ENCODE results near the gene RP9.
"Not testable (repeated sequence)": the region's sequence is repeated elsewhere in the genome, so short reads cannot be mapped to it uniquely, and the experiment has no call there.

RP9 gene

GRCh38 chr7:33100770-33101169 lies 8.4 kb downstream of the RP9 start:
- DNase-seq, result no peak

GRCh38 chr7:33099154-33099940 lies 9.9 kb downstream of the RP9 start:
- no peak for DNase-seq

DNA sequence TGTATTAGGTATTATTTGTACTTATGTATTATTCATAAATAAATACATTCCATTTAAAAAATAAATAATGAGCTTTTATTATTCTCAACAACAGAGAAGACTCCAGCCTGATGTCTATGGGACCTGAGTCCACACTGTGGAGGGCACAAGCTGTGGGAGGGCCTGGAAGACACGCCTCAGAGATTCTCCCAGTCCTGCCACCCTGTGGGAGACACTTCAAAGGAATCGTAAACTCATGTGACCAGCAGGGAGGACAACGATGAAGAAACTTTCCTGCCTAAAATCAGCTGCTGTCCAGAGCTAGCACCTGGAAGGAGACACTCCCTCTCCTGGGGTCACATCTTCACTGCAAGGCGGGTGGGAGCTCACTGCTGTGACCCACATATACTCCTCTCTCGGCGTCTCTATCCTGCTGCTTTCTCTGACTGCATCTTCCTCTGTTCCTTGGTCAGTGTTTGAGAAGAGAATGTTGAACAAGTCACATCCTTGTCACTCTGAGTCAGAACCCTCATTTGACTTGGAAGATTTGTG lies 14.4 kb downstream of the RP9 start:
- not testable (repeated sequence) for DNase-seq

DNA sequence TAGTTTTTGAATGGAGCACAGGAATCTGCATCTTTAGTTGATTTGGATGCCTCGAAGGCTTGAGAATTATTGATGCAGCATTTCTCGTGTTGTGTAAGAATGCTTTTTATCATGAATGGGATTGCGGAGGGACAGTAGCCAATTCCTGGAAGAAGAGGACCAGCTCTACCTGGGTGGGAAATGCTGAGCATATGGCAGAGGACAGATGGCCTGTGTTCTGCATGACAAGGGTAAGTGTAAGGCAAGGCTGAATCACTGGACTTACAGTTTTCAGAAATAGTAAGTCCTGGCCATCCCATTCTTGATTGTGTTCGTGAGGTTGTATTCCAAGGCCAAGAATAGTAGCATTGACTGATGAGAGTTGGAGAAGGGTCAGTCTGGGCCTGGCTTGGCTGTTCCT lies 15.9 kb downstream of the RP9 start:
- DNase-seq, result no peak

GRCh38 chr7:33091641-33092191 lies 17.5 kb downstream of the RP9 start:
- no peak for DNase-seq

DNA sequence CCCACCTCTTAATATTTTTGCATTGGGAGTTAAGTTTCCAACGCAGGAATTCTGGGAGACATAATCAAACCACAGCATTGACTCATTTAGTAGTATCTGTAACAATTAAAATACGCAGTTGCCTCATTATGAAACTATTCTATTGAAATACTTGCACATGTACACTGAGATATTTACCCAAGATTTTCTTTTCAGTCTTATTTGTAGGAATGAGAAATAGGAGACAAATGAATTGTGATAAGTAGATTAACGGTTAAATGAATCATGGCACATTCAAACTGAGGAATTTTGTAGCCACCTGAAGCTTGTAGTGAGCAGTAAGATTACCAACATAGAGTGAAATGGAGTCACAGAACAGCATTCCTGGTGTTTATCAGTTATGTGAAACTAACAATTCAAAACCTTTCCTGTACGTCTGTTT lies 18.1 kb downstream of the RP9 start:
- no peak for DNase-seq

- no peak for DNase-seq
These were observed 20.1 kb downstream of the RP9 start for GRCh38 chr7:33089142-33089541.

DNA sequence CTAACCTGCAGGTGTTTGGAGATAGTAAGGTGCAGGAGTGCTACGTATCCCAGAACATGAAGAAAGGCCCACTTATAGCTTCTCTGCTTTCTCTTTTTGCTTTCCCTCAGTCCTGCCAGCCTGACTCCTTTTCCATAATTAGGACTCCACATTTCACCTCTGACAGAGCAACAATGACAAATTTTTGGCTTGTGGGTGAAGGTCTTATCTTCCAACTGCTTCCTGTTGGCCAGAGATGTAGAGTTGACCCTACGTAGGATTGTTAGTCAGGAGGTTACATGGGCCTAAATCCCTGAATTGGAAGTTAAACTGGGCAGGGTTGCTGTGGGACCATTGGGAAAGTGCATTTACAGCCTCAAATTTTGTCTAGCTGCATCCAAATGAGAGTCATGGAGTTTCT lies 21.3 kb downstream of the RP9 start:
- DNase-seq, result no peak

DNA sequence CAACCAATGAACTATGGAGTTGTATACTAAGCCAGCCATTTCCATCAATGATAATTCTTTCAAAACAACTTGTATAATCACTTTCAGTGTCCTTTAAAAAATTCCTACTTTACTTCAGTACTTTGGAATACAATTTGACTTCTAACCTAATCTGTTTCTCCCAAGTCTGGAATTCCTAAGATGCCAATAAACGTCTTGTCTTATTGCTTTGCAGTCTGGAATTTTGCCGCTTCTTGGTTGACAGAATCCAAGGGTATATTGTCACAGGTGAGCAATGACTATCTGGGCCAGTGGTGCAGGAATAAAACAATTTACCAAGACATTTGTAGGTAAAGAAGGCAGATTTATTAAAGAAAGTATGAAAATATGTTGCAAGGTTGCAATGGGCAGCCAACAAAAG lies 21.8 kb downstream of the RP9 start:
- DNase-seq, result no peak

GRCh38 chr7:33079763-33080690 lies 29.2 kb downstream of the RP9 start:
- no peak for DNase-seq

DNA sequence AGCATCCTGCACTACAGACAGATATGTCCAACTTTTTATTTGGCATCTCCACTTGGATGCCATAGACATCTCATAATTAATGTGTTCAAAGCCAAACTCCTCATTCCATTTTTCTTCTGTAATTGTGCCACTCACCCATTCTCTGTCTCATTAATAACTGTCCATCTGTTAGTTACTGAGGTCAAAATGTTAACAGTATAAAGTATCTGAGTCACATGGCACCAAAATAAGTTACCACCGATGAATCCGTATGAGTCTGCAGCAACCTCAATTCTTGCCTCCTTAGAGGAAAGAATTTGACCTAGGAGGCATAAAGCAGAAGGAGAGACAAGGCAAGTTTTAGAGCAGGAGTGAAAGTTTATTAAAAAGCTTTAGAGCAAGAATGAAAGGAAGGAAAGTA lies 30.1 kb downstream of the RP9 start:
- no peak for DNase-seq

DNA sequence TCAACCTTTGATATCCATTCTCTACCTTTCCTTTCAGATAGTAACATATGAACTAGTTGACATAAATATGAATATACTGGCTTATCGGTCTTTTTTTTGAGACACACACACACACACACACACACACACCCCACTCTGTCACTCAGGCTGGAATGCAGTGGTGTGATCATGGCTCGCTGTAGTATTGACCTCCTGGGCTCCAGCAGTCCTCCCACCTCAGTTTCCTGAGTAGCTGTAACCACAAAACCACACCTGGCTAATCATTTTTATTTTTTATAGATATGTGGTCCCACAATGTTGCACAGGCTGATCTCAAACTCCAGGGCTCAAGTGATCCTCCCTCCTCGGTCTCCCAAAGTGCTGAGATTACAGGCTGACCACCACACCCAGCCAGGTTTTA lies 32.5 kb downstream of the RP9 start:
- DNase-seq, result no peak

GRCh38 chr7:33075818-33076518 lies 33.2 kb downstream of the RP9 start:
- no peak for DNase-seq

- no peak for DNase-seq
These were observed 36.0 kb downstream of the RP9 start for GRCh38 chr7:33073243-33073642.

DNA sequence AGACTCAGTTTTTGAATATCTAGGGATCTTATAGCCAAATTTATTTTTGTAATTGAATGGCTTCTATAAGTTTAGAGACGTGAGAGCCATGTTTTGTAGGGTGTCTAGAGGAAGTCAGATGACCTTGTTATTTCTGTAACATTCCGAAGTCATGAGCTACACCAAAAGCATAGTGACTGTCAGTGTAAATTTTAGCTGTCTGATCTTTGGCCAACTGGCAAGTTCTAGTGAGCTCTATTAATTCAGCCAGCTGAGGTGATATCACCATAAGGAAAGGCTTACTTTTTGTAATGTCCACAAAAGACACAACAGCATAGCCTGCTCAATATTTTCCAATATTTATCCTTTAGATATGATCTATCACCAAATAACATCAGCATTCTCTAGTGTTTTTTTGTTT lies 36.7 kb downstream of the RP9 start:
- DNase-seq, result no peak

DNA sequence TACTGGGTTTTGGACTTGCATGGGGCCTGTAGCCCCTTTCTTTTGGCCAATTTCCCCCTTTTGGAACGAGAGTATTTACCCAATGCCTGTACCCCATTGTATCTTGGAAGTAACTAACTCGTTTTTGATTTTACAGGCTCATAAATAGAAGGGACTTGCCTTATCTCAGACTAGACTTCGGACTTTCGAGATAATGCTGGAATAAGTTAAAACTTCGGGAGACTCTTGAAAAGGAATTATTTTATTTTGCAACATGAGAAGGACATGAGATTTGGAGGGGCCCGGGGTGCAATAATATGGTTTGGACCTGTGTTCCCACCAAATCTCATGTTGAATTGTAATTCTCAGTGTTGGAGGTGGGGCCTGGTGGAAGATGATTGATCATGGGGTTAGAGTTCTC lies 38.4 kb downstream of the RP9 start:
- no peak for DNase-seq

DNA sequence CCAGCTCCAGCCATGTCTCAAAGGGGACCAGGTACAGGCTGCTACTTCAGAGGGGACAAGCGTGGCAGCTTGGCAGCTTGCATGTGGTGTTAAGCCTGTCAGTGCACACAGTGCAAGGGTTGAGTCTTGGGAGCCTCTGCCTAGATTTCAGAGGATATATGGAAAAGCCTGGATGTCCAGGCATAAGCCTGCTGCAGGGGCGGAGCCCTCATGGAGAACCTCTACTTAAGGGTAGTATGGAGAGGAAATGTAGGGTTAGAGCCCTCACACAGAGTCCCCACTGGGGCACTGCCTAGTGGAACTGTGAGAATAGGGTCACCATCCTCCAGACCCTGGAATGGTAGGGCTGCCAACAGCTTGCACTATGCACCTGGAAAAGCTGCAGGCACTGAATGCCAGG lies 38.9 kb downstream of the RP9 start:
- no peak for DNase-seq

GRCh38 chr7:33067921-33068320 lies 41.3 kb downstream of the RP9 start:
- no peak for DNase-seq

DNA sequence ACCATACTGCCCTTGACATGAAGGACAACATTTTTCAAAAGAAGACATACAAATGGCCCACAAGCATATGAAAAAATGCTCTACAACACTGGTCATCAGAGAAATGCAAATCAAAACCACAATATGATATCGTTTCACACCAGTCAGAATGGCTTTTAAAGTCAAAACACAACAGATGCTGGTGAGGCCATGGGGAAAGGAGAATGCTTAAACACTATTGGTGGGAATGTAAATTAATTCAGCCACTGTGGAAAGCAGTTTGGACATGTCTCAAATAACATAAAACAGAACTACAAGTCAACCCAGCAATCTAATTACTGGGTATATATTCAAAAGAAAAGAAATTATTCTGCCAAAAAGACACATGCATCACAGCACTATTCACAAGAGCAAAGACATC lies 42.4 kb downstream of the RP9 start:
- DNase-seq, result no peak

DNA sequence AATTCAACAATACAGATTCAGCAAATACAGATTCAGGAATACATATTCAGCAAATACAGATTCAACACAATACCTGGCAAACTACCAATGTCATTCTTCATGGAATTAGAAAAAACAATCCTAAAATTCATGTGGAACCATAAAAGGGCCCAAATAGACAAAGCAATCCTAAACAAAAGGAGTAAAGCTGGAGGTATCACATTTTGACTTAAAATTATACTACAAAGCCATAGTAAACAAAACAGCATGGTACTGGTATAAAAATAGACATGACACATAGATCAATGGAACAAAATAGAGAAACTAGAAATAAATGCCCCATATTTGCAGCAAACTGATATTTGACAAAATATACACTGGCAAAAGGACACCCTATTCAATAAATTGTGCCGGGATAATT lies 43.2 kb downstream of the RP9 start:
- no peak for DNase-seq

DNA sequence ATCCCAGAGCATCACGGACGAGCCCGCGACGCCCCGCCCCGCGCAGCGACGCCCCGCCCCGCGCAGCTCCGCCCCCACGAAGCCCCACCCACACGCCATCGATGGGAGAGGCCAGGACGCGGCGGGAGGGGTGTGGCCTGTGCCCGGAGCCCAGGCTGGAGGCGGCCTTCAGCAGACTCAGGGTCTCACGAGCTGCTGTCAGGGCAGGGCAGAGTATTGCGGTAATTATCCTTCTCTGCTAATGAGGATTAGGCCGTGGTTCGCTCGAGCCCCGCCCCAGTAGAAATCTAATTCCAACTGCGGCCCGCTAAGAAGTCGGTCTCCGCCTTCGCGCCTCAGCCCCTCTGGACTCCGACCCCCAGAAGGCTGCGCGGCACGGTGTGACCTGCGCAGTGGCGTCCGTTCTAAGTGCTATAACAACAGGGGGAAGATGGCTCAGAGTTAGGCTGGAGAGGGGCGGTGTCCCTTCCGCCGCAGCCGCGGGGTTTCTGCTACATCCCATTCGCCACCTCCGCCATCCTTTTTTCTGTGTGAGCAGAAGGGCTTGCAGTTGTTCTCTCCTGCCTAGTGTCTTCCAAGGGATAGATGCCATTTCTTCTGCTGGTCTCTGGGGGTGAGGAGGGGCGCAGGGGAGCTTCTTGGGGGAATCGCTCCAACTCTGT lies 46.3 kb downstream of the RP9 start:
- DNase-seq, result peak; percentile 84

- DNase-seq, result no peak
These were observed 47.0 kb downstream of the RP9 start, which contains the start of gene NT5C3A for GRCh38 chr7:33062023-33062781. Gene NT5C3A (minus strand): TSS chr7:33062776. CDS start chr7:33062705, 71 bp downstream.

Measured in NK-92 treated with Interleukin-12 subunit alpha and Interleukin-12 subunit beta, amount 100 ng/mL, for 24 hours (cell line).